NCI-H2227 treated with DMSO at 0.1 percent for 48 hours (cell line): ENCODE data around the gene SMCHD1.
"Not testable (repeated sequence)": the region's sequence is repeated elsewhere in the genome, so short reads cannot be mapped to it uniquely, and the experiment has no call there.

Experiments
- DNase-seq: peaks from one replicate; lab custom pipeline; 2025; lab: John Stamatoyannopoulos, UW

Gene SMCHD1

DNA sequence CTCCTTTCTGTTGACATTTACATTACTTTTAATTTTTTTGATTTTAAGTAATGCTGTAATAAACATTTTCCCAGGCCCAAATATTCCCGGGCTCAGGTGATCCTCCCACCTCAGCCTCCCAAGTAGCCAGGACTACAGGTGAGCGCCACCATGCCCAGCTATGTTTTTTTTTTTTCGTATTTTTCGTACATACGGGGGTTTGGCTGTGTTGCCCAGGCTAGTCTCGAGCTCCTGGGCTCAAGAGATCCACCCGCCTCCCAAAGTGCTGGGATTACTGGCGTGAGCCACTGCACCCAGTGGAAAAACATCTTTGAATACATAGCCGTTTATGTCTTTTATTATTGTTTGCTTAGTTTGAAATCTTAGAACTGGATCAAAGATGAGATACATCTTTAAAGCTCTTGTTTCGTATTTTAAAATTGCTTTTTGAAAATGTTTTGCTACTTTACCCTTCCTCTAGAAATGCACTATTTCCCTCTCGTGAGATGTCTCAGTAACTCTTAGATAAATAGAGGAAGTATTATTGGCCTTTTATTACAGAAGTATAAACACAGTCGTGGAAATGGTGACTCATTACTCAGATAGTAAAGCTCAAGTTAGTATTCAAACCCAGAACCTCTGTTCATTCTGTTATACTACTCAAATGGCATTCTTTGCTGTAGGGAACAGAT lies 2.4 kb downstream of the SMCHD1 start:
- no peak for DNase-seq

GRCh38 chr18:2660849-2661248 lies 5.3 kb downstream of the SMCHD1 start:
- not testable (repeated sequence) for DNase-seq

- not testable (repeated sequence) for DNase-seq
Measured at GRCh38 chr18:2662288-2662687, 6.8 kb downstream of the SMCHD1 start.

- no peak for DNase-seq
Measured at GRCh38 chr18:2662990-2663389, 7.5 kb downstream of the SMCHD1 start.

DNA sequence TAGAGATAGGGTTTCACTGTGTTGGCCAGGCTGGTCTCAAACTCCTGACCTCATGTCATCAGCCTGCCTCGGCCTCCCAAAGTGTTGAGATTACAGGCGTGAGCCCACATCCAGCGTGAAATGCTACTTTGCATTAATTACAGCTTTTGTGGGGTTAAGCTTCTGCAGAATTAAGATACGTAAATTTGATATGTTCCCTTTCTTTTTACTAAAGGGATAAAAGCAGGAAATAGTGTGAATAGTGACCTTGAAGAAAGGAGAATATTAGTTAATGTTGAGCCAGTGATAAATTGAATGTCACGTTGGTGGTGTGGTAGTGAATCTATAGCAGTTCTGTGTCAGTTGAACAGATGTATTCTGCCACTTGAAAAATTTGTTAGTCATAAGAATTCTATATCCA lies 16.9 kb downstream of the SMCHD1 start:
- DNase-seq = no peak

DNA sequence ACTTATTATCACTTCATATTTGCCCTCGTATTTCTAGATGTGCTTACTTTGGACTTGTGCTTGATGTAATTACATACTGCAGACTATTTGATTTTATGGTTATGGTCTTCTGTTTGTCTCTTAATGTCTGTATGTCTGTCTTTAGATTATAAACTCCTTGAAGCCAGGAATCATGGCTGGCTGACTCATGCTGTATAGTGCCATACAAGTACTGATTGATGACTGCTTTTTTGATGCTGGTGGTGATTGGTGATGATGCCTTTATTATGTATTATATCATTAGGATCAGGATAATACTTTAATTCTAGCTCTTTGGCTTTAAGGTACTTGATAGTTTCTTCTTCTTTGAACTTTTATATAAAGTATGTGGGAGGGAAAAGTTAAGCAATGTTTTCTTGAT lies 17.3 kb downstream of the SMCHD1 start:
- no peak for DNase-seq

- DNase-seq = not testable (repeated sequence)
Measured at GRCh38 chr18:2678933-2679332, 23.4 kb downstream of the SMCHD1 start.

DNA sequence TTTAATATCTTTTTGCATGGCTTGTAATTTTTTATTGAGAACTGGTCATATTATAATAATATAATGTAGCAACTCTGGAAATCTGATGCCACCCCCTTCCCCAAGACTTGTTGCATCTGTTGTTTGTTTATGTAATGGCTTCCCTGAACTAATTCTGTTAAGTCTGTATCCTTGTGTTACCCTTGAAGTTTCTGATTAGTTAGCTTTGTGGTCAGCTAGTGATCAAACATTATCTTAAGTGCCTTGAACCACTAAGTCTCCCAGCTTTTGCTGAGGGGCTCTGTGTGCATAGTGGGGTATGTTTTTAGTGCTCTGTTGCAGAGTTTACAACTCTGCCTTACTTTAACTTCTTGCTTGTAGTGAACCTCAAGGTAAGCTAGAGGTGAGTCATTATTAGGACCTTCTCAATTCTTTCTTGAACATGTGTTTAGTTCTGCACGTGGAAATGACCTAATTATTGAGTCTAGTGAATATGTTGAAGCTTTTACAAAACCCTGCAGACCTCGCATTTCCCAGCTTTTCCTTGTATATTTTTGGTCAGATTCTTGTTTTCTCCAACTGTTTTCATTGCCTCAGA lies 24.8 kb downstream of the SMCHD1 start:
- DNase-seq = no peak

GRCh38 chr18:2681993-2682603 lies 26.6 kb downstream of the SMCHD1 start:
- DNase-seq = no peak

GRCh38 chr18:2683055-2683454 lies 27.5 kb downstream of the SMCHD1 start:
- no peak for DNase-seq

DNA sequence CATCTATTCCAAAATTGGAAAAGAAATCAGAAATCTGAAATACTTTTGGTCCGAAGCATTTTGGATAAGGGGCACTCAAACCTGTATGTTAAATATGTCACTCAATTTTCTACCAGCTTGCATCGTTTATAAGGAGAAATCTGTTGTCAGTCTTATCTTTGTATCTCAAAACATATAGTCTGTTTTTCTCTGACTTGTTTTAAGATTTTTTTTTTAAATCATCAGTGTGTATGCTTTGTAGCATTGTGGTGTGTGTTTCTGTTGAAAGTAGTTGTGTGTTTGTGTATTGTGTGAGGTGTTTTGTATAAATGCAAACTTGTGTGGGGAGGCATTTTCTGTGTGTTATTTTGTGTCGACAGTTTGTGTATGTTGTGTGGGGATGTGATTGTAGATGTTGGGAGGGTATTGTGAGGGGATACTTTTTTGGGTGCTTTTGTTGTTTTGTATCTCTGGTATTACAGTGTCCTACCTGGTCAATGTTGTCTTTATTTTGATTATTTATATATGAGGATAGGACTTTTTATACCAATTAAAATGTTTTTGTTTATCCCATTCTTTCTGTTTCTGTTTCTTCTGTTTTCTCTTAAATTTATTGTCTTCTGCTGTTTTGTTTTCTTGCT lies 30.9 kb downstream of the SMCHD1 start:
- DNase-seq = no peak

GRCh38 chr18:2687390-2688001 lies 32.0 kb downstream of the SMCHD1 start:
- DNase-seq = no peak

DNA sequence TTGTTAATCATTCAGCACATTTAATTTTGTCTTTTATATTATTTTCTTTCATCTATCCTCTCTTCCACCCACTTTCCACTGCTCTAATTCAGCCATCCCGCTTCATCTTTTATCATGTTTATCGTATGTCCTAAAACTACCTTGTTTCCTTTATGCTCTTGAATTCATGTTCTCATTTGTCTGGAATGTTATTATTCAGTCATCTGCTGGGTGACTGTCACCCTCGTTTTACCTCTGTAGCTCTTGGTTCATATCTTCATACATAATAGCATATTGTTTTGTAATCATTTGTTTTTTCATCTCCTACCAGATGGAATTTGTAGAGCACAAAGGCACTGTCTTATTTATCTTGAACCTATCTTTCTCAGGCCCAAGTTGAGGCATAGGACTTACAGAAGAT lies 37.0 kb downstream of the SMCHD1 start:
- DNase-seq = no peak

- no peak for DNase-seq
Measured at GRCh38 chr18:2697184-2697583, 41.7 kb downstream of the SMCHD1 start.

DNA sequence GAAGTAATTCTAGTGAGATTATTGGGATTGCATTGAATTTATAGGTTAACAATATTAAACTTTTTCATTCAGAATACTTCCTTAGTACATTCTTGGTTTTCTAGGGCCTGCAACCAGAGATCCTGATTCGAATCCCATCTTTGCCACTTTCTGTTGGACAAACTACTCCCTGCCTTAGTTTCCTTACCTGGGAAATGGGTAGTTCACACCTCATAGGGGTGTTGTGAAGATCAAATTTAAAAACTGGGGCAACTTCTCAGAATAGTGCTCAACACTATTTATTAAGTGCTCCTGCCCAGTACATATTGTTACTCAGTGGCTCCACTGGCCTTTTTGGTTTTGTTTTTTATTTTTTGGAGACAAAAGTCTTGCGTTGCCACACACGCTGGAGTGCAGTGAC lies 43.5 kb downstream of the SMCHD1 start:
- DNase-seq = no peak

DNA sequence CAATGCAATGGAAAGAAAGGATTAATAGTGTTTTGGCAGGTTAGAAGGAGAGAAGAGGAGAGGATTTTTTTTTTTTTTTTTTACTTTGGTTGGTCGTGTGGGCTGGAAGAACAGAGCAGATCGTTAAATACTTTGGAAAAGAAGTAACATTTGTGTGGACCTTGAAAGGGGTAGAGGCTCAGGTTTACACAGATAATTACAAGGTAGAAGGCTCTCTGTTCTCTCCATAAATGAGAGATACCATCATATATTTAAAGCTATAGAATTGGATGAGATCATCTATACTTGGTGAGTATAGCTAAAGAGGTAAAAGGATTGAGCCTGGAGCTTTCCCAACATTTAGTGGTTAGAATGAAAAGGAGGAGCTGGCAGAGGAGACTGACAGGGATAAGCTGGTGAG lies 49.0 kb downstream of the SMCHD1 start:
- DNase-seq = no peak

- no peak for DNase-seq
Measured at GRCh38 chr18:2706903-2707302, 51.4 kb downstream of the SMCHD1 start.

GRCh38 chr18:2707551-2708168 lies 52.1 kb downstream of the SMCHD1 start:
- DNase-seq = no peak

DNA sequence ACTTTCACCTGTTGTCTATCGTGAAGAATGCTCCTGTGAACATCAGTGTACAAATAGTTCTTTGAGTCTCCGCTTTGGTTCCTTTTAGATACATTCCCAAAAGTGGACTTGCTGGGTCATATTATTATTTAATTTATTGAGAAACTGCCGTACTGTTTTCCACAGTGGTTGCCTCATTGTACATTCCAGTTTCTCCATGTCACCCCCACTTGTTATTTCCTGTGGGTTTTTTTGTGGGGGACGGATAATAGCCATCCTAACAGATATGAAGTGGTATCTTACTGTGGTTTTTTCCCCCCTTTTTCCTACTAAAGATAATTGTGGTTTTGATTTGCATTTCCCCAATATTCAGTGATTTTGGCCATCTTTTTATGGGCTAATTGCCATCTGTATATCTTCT lies 53.8 kb downstream of the SMCHD1 start:
- no peak for DNase-seq

DNA sequence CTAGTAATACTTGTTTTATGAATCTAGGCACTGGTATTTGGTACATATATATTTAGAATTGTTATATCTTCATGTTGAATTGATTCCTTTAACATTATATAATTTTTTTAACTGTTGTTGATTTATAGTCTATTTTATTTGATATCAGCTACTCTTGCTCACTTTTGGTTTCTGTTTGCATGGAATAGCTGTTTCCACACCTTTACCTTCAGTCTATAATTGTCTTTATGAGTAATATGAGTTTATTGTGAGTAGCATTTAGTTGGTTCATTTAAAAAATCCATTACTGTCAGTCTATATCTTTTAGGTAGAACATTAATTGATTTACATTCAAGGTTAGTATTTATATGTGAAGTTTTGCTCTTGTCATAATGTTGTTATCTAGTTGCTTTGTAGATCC lies 58.6 kb downstream of the SMCHD1 start:
- DNase-seq = no peak

DNA sequence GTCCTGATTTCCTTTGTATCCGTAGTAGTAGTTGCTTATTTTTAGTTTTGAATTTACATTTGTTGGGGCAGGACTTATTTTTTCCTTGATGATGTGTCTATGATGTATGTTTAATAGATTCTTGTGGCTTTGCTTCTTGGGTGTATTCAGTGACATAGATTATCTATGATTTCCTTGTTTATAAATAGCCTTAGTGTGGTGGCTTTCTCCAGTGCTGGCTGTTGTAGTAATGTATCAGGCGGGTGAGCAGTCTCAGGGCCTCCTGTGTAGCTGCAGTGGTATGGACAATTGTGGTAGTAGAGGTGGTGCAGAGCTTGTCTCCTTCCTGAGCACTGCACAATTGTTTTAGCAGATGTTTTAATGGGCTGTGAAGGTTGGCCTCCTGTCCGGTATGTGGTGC lies 60.5 kb downstream of the SMCHD1 start:
- DNase-seq = no peak
